ENCODE data around the gene TP73.
"Not testable (repeated sequence)": the region's sequence is repeated elsewhere in the genome, so short reads cannot be mapped to it uniquely, and the experiment has no call there.

TP73 gene

GRCh38 chr1:3724416-3725030 lies 72.2 kb downstream of the TP73 start:
- in situ Hi-C loops (cut with MboI; ENCODE audit: low sequenced_read_pairs), result not testable (repeated sequence)

- in situ Hi-C loops (cut with MboI; ENCODE audit: low sequenced_read_pairs), result no loop called here
These were observed 73.0 kb downstream of the TP73 start for GRCh38 chr1:3725366-3725765.

DNA sequence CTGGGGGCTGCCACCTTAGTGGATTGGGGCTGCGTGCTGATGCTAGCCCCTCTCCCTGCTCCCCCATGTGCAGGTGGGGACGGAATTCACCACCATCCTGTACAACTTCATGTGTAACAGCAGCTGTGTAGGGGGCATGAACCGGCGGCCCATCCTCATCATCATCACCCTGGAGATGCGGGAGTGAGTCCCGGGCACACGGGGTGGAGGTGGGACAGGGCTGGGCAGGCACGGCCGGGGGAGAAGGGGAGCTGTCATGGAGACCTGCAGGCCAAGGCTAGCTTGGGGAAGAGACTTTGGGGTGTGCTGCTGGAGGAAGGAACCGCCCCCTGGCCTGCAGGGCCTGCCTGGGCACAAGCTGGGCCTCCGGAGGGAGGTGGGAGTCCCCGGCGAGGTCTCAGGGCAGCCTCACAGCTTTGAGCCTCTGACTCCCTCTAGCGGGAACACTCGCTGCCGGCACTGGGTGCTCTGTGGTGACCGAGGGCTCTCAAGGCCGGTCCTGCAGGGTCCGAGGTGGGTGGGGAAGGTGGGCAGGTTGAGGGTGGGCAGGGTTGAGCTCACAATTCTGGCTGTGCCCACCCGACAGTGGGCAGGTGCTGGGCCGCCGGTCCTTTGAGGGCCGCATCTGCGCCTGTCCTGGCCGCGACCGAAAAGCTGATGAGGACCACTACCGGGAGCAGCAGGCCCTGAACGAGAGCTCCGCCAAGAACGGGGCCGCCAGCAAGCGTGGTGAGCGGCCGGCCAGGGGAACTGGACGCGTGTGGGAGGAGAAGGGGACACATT lies 74.9 kb downstream of the TP73 start:
- in situ Hi-C loops (cut with MboI; ENCODE audit: low sequenced_read_pairs), result no loop called here

DNA sequence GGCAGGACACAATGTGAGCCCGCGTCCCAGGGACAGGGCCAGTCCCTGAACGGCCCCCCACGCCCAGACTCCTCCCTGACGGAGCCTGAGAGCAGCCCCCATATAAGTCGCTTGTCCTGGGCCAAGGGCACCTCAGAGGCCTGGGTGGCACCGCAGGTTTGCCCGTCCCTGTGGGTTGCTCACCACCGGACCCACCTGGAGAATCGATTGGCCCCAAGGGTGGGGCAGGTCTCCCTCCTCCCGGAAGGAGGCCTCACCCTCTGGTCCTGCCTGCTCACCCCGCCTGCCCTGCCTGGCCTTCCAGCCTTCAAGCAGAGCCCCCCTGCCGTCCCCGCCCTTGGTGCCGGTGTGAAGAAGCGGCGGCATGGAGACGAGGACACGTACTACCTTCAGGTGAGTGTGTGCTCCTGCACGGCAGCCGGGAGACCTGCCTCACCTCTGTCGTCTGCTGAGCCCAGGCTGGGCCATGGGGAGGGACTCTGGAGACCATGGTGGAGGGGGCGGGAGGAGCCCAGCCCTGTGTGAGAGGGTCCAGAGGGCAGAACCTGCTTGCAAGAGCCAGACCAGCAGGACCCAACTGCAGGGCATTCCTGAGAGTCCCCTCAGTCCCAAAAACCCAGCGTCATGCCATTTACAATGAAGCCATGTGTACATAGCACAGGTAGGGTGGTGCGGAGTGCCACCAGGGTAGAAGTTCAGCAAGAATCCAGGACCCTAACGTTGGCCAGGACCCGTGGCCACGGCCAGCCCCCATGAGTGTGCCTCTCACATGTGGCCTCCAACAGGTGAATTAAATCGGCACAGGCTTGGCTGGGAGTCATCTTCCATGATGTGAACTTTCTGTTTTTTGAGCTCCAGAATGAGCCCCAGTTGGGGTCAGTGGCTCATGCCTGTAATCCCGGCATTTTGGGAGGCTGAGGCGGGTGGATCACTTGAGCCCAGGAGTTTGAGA lies 75.8 kb downstream of the TP73 start:
- in situ Hi-C loops (cut with MboI; ENCODE audit: low sequenced_read_pairs), result no loop called here

DNA sequence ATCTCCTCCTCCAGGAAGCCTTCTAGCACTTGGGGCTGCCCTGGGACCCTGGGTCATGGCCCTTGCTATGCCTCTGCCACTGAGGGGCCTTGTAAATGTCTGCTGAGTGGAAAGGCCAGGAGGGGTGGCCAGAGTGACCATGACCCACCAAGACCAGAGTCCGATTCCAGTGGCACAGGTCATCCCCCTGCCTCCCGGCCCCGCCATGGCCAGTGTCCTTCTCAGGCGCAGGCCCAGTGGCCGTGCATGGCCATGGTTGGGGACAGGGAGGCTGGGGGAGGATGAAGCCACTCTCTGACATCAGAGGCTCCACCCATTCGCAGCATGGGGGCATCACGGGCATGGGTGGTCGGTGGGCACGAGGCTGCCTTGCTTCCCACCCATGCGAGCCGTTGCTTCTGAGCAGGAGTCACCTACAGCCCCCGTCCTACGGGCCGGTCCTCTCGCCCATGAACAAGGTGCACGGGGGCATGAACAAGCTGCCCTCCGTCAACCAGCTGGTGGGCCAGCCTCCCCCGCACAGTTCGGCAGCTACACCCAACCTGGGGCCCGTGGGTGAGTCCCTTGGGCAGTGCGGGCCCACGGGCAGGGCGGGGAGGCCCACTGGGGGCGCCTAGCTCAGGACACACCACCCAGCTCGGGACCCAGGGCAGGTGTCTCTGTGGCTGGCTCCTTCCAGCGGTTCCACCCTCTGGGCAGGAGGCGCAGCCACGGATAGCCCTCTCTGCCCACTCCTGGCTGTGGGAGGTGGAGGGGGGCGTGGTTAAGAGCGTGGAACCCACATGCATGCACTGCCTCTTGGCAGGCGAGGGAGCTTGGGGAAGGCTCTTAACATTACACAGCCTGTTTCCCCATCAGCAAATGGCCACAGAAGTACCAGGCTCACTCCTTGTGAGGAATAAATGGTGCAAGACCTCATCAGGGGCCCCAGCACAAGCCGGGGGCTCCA lies 77.6 kb downstream of the TP73 start:
- in situ Hi-C loops (cut with MboI; ENCODE audit: low sequenced_read_pairs), result no loop called here

DNA sequence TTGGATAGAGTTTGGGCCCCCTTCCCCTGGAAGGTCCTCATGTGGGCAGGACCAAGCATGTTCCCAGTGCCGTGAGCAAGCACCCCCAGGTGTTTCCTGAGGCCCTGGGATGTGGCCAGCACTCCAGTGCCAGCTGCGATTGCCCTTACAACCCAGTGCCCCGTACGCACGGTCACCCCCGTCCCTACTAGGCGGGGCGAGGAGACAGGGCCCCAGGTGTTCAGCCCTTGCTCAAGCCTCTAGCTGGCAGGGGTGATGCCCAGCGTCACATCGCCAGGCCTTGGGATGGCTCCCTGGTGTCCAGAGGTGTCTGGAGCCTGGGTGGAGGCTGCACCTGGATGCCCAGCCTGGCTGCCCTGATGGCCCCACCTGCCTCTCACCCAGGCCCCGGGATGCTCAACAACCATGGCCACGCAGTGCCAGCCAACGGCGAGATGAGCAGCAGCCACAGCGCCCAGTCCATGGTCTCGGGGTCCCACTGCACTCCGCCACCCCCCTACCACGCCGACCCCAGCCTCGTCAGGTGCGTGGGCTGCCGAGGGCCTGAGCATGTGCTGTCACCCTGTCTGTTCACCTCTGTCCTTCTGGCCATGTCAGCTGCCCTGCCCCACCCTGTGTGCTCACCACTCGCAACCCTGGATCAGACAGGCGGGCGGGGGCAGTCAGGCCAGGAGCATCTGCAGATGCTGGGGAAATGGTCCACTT lies 78.4 kb downstream of the TP73 start:
- in situ Hi-C loops (cut with MboI; ENCODE audit: low sequenced_read_pairs), result no loop called here

DNA sequence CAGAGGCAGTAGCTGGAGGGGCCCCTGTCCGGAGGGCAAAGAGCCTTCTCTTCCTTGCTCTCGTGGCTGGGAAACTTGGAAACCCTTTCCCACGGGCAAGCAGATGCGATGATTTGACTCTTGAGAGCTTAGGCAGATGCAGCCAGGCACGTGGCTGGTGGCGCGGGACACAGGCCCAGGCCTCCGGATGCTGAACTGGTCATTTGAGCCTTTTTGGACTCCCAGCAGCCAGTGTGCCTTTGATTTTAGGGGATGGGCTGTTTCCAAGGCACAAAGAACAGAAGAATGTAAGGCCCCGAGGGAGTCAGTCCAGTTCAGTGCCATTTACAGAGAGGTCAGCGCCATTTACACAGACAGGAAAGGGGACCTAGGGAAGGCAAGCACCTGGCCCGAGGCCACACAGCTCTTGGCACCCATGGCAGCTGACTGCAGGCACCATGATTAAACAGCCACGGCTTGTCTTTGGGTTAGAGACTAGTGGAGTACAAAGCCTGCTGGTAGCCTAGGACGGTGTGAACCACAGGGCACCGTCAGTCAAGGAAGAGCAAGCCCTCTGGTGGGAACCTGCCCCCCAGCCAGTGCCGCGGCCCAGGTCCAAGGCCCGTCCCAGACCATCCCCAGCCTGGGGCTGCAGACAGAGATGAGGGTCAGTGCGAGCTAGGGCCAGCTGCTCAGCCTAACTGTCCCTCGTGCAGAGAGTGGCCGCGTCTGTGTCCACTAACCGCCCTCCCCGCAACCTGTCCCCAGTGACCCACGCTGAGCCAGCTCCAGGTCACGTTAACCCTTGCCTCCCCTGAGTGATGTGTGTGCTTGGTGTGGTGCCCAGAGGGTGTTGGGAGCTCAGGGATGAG lies 79.5 kb downstream of the TP73 start:
- in situ Hi-C loops (cut with MboI; ENCODE audit: low sequenced_read_pairs), result no loop called here

DNA sequence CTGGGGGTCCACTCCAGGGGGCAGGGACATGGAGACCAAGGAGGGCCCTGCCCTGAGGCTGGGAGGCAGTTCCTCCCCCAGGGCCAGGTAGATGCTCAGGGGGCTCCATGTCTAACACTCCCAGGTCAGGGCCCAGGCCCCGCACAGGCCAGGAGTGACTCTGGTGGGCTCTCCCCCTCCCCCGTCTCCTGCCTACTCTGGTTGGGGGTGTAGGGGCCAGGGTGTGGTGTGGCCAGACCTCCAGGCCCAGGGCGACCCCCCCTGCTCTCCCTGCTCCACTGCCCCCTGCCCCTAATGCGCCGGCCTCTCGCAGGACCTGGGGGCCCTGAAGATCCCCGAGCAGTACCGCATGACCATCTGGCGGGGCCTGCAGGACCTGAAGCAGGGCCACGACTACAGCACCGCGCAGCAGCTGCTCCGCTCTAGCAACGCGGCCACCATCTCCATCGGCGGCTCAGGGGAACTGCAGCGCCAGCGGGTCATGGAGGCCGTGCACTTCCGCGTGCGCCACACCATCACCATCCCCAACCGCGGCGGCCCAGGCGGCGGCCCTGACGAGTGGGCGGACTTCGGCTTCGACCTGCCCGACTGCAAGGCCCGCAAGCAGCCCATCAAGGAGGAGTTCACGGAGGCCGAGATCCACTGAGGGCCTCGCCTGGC lies 80.2 kb downstream of the TP73 start:
- in situ Hi-C loops (cut with MboI; ENCODE audit: low sequenced_read_pairs), result no loop called here

- in situ Hi-C loops (cut with MboI; ENCODE audit: low sequenced_read_pairs), result no loop called here
These were observed 81.0 kb downstream of the TP73 start for GRCh38 chr1:3733094-3733882.

DNA sequence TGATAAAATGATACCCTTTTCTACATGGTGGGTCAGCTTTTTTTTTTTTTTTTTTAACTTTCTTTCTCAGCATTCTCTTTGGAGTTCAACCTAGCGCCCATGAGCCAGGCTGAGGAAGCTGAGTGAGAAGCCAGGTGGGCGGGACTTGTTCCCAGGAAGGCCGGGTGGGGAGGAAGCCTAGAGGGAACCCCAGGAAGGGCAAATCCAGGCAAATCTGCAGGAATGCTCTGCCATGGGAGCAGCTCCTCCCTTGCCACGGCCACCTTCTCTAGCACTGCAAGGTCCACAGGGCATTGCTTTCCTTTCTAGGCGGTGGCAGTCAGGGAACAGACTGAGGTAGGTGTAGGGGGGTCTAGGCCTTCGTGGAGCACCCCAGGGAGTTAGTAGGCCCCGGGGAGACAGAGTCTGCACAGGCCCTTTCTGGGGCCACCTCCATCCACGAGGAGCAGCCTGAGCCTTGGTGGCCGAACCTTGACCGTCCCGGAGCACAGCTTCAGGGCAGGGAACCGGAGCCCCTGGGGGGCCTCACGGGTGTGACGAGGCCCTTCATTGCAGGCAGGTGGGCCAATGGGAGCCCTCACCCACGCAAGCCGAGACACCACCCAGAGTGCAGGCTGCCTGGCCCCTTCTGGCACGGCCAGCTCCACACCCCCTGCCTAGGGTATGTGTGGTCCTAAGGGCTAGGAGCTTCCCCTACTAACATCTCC lies 81.7 kb downstream of the TP73 start:
- in situ Hi-C loops (cut with MboI; ENCODE audit: low sequenced_read_pairs), result no loop called here

GRCh38 chr1:3734602-3735001 lies 82.3 kb downstream of the TP73 start:
- in situ Hi-C loops (cut with MboI; ENCODE audit: low sequenced_read_pairs), result no loop called here

DNA sequence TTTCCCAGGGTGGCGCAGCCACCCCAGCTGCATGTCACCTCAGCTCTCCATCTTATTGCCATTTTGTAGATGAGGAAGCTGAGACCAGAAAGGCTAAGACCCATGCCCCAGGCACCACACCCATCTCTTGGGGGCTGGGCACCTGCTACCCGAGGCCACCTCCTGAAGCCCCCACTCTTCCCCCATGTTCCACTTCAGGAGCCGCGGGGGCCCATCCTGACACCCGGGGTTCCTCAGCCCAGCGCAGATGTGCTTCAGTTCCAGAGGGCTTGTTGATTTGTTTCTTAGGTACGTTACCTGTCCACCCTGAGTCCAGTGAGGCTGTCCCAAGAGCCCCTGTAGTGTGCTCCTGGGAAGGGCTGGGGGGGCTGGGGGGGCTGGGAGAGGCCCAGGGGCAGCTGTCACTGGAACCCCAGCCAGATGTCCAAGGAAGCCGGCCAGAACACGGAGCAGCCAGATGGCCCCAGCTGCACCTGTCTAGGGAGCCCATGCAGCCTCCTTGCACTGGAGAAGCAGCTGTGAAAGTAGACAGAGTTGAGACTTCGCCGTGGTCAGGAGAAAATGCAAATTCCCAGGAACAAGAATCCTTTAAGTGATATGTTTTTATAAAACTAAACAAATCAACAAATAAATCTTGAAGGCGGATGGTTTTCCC lies 82.8 kb downstream of the TP73 start:
- in situ Hi-C loops (cut with MboI; ENCODE audit: low sequenced_read_pairs), result no loop called here

- in situ Hi-C loops (cut with MboI; ENCODE audit: low sequenced_read_pairs), result no loop called here
These were observed 83.4 kb downstream of the TP73 start for GRCh38 chr1:3735688-3736087.

DNA sequence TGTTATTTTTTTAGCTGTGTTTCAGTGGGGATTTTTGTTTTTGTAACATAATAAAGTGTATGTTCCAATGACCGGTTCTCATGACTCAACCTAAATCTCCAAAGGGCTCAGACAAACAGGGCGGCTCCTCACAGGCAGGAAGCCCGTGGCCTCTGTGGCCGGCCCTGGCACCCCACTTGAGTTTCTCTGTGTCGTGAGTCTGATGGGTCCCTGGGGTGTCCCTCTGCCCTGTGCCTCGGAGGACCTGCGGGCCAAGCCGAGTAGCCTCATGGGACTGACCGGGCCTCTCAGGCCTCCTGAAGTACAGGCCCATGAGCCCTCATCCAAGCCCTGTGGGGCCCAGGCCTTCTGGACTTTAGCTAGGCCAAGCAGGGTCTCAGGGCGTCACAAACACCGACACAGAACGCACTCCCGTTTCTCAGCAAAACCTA lies 83.8 kb downstream of the TP73 start:
- in situ Hi-C loops (cut with MboI; ENCODE audit: low sequenced_read_pairs), result no loop called here

DNA sequence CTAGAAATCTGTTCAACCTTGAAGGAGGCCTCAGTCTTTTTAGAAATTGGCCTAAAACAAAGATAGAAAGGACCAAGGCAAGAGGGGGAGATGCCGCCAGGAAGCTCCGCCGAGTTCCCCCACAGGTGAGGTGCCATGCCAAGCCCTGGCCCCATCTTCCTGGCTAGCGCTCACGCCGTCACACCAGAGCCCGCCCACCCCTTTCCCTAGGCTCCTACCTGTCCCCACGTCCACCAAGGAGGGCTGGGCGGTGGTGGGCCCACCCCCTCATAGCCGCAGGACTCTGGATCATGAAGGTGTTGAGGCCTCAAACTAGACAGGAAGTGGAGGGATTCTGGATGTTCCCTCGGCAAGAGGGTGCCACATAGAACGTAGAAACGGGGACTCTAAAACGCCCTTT lies 84.4 kb downstream of the TP73 start:
- in situ Hi-C loops (cut with MboI; ENCODE audit: low sequenced_read_pairs), result no loop called here

DNA sequence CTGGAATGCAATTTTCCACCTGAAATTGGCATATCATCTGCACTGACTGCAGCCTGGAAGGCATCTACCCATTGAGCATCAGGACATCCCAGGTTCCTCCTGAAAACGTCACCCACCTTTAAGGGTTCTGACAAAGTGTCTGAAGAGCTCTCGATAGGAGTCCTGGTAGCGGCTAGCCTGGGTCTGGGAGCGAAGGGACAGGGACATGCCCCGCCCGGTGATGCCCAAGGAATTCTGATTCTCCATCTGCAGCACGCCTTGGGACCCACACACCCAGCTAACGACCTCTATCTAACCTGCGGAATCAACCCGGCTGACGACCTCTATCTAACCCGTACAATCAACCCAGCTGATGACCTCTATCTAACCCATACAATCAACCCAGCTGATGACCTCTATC lies 86.6 kb downstream of the TP73 start:
- in situ Hi-C loops (cut with MboI; ENCODE audit: low sequenced_read_pairs), result no loop called here
